SIG-M5 (cell line): ENCODE data around the gene TAF3.
"Not testable (repeated sequence)": the region's sequence is repeated elsewhere in the genome, so short reads cannot be mapped to it uniquely, and the experiment has no call there.

Source experiments
- DNase-seq: peaks from one replicate; lab custom pipeline; 2025; lab: John Stamatoyannopoulos, UW

TAF3 gene

DNA sequence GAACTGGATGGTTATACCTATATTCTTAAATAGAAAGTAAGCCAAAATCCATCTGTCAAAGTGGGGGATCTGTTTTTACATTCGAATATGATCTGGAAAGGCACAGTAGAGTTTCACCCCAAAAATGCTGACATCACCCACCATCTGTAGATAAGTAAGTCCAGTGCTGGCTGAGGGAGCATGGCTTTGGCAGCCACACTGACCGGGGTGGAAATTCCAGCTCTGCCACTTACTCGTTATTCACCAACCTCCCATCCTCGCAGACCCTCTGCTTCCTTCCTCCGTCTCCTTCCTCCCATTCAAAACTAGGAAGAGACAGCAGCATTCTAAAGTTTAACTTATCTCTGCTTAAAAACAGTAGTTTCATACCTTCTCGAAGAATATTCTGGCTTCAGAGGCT, 151.3 kb downstream of the TAF3 start:
- no peak for DNase-seq

DNA sequence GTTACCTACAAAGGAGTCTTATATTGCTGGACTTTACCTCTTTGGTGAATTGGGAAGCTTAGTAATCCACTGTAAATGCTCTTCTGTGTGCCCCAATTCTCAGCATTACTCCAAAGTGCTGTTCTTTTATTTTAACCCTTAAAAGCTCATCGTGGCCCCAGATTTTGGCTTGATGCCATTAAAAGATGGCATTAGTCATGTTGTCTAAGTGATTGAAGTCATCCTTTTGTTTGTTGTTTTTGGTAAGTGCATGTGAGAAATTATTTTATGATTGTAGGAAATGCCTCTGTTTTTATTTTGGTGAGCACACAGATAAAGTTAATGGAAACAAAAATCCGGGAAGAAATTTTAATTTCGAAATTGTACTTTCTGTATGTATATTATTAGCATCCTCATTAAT, 153.6 kb downstream of the TAF3 start:
- DNase-seq = no peak

DNA sequence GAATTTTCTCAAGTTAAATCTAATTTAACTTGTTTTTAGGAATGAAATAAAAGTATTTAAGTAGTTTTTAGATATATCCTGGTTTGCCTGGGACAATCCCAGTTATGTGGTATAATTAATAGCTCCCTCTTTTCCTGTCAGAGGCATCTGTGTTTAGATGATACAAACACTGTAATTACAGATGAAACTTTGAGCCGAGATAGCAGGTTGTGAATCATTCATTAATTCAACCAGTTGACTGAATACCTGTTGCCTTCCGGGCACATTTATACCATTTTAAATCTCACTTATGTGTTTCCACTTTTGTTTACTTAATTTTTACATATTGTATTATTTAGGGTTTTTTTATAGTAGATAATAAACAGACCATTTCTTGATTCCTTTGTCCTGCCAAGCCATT, 154.1 kb downstream of the TAF3 start:
- DNase-seq = no peak

DNA sequence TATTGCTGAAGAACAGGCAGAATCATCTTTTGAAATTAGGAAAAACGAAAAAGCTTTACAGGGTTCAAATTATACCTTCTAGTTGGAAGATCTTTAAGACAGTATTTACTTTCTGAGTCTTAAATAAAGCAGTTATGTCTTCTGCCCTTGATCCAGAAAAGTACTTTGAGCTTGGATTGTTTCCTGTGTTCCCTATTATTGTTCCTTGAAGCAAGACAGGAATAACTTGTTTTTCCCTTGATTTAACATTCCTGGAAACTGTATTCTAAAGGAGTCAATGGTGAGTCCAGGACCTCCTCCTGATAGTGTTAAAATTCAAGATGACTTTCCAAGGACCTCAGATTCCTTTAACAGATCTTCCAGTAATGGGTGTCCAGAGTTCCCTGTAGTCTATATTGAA, 161.9 kb downstream of the TAF3 start:
- no peak for DNase-seq

DNA sequence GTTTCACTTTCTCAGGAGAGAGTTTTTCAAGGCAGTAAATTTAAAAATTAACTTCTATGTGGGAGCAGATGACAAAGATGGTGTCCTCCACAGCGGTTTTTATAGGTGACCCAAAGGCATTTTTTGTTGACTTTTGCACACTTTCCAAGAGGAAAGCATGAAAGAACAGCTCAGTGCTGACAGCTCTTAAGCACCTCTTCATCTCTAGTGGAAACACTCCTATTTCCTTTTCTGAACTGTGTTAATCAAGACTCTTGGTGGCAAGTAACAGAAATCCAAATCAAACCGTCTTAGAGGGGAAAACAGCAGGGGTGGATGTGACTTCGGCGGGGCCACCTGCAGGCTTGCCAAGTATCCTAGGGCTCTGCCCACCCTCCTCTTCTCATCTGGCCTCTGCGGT, 164.4 kb downstream of the TAF3 start:
- no peak for DNase-seq

DNA sequence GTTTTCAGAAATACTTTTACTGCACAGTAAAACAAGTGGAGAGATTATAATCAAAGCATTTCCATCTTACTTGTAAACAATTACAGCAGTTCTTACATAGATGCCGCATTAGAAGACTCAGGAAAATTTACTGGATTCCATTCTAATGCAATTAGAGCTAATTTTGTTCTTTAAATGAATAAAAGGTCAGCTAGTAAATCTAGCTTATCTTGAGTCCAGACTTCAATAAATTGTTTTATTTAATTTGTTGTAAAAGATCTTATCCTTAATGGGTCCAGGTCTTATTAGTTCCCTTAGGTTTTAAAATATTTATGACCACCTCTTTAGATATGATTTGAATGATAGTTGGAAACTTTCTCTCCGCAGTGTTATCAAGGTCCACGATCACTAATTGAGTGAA, 166.0 kb downstream of the TAF3 start:
- DNase-seq = no peak

DNA sequence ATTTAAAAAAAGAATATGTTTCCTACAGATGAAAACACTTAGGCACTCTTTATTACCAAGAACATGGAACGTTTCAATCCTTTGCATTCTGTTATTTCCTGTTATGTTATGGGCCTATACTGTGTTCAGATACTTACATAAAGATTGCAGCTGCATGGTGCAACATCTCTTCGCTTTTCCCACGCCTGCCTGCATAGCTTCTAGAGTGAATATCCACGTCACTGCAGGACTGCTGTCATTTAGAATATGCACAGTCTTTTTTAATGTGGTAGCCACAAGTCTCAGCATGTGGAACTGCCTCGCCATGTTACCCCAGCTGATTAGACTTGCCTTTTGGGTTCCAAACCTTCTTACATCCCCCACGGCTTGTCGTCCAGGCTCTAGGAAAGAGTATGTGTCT, 166.6 kb downstream of the TAF3 start:
- no peak for DNase-seq

DNA sequence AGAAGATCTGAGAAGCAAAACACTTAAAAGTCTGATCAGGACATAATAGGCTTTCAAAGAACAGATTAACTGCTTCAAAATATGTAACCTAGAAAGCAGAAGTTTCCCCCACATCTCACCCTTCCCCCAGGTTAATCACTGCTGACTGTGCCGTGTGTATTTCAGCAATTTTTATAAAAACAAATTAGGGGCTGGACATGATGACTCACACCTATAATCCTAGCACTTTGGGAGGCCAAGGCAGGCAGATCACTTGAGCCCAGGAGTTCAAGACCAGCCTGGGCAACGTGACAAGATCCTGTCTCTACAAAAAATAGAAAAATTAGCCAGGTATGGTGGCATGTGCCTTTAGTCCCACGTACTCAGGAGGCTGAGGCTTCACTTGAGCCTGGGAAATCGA, 168.5 kb downstream of the TAF3 start:
- no peak for DNase-seq

DNA sequence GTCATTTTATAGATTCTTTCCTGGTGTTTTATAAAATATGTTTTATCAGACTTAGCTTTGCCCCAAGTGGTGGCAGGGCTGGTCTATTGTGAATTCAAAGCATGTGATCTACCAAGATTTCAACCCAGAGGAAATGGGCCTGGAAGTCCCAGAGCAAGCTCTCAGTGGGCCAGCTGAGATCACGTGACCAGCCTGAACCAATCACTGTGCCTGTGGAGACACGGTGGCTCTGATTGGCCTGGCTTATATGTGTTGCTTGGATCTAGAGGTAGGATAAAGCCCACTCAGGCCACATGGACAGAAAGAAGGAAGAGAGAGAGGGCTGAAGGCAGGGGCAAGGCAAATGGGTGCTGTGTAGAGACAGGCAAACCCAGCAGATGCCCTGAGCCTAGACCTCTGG, 170.7 kb downstream of the TAF3 start:
- no peak for DNase-seq

DNA sequence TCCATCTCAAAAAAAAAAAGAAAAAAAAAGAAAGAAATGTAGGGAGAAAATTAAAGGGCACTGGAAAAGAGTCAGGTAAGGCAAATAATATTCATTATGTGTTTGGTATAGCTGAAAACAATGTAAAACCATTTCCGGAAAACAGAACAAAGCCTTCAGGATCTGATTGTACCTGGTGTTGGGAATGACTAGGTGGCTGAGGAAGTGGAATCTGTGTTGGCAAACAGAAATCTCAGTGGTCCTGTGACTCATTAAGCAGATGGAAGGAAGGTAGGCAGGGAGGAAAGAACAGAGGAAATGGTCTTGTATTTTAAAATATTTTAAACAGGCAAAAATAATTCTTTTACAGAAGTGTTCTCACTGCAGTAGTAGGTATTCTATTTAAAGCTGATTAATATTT, 180.5 kb downstream of the TAF3 start:
- no peak for DNase-seq

DNA sequence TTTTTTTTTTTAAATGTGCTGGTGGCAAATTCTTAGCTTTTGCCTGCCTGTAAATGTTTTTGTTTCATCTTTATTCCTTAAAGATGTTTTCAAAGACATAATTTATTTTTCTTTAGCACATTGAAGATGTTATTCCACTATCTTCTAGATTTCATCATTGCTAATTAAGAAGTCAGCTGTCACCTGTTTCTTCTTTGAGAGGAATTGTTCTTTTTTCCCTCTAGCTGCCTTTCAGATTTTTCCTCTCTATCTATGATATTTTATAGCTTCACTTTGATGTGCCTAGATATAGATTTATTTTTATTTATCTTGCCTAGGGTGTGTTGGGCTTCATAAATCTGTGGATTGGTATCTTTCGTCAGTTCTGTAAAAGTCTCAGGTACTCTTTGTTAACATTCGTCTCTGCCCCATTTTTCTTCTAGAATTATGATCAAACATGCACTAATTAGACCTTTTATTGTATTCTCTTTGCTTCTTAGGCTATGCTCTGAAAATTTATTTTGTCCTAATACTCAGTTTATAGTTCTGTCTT, 186.2 kb downstream of the TAF3 start:
- DNase-seq = no peak

DNA sequence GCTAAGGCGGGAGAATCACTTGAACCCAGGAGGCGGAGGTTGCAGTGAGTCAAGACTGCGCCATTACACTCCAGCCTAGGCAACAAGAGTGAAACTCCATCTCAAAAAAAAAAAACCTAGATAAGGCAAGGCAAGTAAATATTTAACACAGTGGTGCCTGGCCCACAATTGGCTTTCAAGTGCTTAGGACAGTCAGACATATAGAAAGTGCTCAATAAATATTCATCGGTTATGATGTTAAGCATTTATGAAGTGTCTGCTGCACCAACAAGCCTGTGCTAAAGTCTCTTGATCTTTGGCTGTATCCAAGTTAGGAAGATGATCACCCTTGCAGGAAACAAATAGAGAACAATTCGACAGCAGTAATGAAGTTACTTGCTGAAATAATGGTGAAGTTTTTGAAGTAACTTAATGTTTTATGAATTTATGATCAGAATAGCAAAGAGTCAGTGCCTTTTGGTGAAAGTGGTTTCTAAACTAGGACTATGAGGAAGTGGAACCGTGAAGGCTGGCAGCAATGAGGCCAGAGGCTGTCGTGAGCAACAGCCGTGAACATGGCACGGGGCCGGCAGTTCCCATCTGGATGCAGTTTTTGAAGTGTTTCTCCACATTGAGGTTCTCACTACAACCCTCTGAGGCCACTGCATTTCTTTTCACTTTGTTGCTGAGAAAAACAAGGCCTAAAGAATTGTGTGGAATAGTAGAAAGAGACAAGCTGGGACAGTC, 188.1 kb downstream of the TAF3 start:
- DNase-seq = peak; percentile 19

DNA sequence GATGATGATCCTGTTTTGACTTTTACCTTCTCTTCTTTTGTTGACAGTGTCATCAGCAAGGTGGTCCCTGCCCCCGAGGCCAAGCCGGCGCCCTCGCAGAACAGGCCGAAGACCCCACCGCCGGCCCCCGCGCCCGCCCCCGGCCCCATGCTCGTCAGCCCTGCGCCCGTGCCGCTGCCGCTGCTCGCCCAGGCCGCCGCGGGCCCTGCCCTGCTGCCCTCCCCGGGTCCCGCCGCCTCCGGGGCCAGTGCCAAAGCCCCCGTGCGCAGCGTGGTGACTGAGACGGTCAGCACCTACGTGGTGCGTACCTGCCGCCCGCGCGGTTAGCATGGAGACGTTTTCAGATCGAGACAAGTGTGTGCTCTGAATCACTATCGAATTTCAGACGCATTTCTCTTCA, 190.7 kb downstream of the TAF3 start:
- no peak for DNase-seq

DNA sequence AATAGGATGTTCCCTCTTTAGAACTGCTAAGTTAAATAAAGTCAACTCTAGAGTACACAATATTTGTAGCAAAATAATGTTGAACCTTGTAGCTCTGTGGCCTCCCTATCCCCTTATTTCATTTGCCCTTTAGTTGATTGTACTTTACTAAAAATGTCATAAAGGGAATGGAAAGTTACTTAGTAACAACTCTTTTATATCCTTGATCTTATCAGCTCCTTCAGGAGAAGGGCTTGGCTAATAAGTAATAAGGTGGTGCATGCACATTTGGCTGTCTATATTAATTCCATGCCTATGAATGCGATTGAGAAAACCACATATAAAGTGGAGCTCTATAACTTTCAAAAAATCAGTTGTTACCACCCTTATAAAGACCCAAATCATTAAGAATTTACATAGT, 194.7 kb downstream of the TAF3 start:
- no peak for DNase-seq

DNA sequence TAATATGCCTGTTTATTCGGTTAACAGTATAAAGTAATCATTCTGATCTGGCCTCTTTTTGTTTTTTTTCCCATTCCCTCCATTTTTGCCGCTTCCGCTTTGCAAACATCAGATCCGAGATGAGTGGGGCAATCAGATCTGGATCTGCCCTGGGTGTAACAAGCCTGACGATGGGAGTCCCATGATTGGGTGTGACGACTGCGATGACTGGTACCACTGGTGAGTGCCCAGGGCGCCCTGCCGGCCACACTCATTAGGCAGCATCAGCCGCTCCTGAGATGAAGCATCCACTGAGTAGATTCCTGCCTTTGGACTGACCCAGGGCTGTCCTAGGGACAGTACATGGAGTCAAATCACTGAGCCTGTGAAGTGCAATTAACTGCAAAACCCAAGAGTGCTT, 195.3 kb downstream of the TAF3 start:
- DNase-seq = no peak

DNA sequence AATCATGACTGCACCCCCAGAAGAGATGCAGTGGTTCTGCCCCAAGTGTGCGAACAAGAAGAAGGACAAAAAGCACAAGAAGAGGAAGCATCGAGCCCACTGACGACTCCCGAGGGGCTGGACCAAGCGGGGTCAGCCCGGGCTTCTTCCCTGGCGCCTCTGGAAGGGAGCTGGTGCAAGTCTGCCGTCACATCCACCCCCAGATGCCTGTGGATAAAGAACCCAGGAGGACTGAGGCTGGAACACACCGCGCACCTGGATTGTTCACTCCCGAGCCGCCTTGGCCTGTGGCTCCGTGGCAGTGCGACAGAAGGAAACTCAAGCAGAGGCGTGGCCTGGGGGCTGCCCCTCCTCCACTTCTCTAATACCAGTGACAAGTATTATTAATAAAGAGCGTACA, 196.3 kb downstream of the TAF3 start:
- no peak for DNase-seq

DNA sequence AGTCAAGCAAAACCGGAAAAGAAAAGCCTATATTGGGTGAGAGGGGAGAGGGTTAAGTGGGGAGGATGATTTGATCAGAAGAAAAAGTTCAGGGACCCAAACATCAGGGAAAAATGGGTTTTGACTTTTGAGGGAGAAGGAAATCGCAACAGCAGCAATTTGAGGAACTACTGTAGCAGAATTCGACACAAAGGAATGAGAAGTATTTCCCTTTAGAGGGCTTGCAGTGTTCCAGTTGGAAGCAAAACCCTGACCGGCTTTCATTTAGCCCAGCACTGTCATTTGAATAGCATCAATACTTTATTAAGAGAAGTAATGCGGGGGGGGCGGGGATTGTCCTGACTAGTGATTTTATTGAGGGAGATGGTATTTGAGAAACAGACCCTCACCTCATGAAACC, 199.0 kb downstream of the TAF3 start:
- DNase-seq = no peak

DNA sequence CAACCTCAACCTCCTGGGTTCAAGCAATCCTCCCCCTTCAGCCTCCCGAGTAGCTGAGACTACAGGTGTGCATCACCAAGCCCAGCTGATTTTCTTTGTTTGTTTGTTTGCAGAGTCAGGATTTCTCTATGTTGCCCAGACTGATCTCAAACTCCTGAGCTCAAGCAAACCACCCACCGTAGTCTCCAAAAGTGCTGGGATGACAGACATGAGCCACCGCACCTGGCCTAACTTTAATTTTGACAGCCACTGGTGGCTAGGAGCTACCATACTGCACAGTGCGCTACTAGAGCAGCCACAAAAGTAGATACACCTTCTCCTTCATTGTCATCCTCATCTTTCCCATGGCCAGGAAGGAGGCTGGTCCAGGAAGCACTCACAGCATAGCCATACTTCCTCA, 205.0 kb downstream of the TAF3 start:
- no peak for DNase-seq

DNA sequence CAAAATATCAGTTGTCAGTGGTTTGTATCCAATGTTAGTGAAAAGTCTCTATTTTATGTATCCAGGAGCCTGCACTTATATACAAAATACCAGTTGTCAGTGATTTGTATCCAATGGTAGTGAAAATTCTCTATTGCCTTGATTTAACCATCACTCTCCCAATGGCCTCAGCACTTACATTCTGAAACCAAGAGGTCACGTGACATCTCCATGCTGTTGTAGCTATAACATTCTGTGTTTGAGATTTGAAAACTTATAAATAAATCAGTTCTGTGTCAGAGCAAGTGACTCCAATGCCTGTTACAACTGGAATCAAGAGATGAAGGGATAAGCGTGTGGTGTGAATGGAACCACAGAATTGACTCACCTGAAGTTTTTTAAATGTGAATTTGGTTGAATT, 205.5 kb downstream of the TAF3 start:
- no peak for DNase-seq

DNA sequence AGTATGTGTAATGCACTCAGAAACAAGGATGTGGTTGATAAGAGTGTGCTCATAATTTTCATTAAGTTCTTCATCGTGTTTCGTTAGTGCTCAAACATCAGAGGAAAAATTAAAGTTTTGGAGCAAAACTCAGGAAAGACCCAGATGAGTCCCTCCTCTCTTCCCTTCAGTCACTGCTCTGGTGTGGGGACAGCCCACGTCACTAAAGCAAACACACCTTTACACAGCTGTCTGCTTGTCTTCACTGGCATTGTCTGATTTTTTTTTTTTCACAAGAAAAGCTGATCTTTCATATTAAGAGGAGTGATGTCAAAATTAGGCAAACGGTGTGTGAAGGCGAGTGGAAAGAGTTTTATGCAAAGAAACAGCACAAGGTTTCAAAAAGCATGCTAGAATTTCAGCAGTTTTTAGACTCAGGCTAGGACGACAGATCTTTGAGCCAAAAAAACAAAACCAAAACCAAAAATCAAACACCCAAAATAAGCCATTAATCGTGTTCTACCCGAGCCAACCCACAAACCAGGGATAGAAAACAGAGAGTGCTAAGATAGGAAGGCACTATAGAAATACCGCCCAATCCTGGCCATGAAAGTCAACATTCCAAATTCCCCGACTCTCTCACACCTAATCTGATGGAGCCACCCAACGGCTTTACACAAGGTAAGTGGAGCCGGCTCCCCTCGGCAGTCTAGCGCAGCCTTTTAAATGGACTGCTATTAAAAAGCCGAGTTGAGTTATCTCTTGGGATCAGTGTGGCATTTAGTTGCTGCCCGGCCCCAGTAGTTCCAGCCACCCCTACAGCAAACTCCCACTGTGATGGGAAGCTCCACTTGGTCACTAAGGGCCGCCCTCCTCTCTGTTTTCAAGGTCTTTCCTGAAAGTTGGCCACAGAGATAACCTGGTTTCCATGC, 208.3 kb downstream of the TAF3 start:
- DNase-seq = no peak

DNA sequence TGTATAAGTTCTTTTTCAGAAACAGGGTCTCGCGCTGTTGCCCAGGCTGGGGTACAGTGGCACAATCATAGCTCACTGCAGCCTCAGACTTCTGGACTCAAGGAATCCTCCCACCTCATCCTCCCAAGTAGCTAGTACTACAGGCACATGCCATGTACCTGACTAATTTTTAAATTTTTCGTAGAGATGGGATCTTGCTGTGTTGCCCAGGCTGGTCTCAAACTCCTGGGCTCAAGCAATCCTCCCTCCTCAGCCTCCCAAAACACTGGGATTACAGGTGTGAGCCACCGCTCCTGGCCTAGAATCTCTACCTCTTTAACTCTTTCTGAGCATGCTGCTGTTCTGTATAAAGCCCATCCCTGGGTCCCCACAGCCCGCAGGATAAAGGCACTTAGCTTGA, 212.9 kb downstream of the TAF3 start:
- not testable (repeated sequence) for DNase-seq

DNA sequence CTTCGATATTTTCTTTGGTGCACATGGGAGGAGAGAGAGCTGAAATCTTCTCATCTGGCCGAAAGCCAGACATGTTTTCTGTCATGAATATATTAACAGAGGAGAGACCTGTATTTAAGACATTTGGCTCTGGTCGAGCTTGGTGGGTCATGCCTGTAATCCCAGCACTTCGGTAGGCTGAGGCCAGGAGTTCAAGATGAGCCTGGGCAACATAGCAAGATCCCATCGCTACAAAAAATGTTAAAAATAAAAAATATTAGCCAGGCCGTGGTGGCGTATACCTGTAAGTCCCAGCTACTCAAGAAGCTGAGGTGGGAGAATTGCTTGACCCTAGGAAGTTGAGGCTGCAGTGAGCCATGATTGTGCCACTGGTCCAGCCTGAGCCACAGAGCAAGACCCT, 214.3 kb downstream of the TAF3 start:
- DNase-seq = no peak

DNA sequence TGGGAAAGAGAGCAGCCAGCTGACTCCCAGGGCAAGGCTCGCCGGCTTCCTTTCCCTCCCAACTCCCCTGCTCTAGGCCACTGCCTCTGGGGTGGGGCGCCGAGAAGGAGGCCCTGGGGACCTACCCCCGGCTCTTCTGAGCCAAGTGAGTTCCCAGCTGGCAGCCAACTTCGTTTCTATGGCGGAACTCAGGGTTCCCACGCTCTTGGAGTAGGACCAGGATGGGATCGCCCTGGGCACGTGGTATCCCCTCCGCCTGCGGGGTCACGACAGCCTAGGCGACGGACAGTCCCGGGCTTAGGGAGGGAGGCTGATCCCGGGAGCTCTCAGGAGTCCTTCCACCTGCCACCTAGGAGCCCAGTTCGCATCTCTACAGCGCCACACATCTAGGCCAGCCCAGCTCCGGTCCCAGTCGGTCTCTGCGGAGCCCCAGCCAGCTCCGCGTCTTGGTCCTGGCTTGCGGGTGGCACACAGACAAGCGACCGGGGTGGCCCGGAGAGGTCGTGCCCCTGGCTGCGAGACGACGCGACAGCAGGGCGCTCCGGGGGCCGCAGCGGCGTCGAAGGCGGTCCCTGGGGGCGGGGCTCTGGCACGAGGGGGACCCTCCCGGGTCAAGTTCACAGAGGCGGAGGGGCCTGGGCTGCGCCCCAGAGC, 215.6 kb downstream of the TAF3 start:
- no peak for DNase-seq
